H9 (cell line): ENCODE results near the gene SPTLC1. TPM values are rescaled to one million over a fixed set of nuclear protein-coding genes. Genes with fewer than 3 reads are reported as not detected.

Experiments
- DNase-seq: peaks from one replicate; pipeline ENCODE4 v3.0.0-alpha.2; 2017
- H2AFZ ChIP-seq: one replicate; pipeline ENCODE4 v1.6.1; 2013; ENCODE audit warnings: mild to moderate bottlenecking, low read length, control low read depth, moderate library complexity
- H2AK5ac ChIP-seq: 2 replicates; pipeline ENCODE4 v1.6.1; 2013; ENCODE audit warnings: low read length, control low read depth, mixed read lengths; ENCODE audit not compliant: insufficient read length
- H2BK120ac ChIP-seq: one replicate; pipeline ENCODE4 v1.6.1; 2013; ENCODE audit warnings: low read depth, mild to moderate bottlenecking, low read length, control low read depth, inconsistent platforms; ENCODE audit not compliant: poor library complexity, severe bottlenecking
- H2BK12ac ChIP-seq: 2 replicates; pipeline ENCODE4 v1.6.1; 2013; ENCODE audit warnings: low read length, control low read depth, mixed read lengths, low read depth; ENCODE audit not compliant: insufficient read length
- H2BK15ac ChIP-seq: 2 replicates; pipeline ENCODE4 v1.6.1; 2013; ENCODE audit warnings: low read depth, low read length, control low read depth
- H2BK20ac ChIP-seq: one replicate; pipeline ENCODE4 v1.6.1; 2013; ENCODE audit warnings: low read depth, mild to moderate bottlenecking, low read length, control low read depth, inconsistent platforms; ENCODE audit not compliant: poor library complexity, severe bottlenecking
- H2BK5ac ChIP-seq: 2 replicates; pipeline ENCODE4 v1.6.1; 2013; ENCODE audit warnings: low read length, control low read depth, mixed read lengths; ENCODE audit not compliant: insufficient read length
- H3K14ac ChIP-seq: 2 replicates; pipeline ENCODE4 v1.6.1; 2013; ENCODE audit warnings: low read length, control low read depth; ENCODE audit not compliant: insufficient read depth
- H3K18ac ChIP-seq: 2 replicates; pipeline ENCODE4 v1.6.1; 2013; ENCODE audit warnings: low read depth, mild to moderate bottlenecking, mixed read lengths, low read length, control low read depth; ENCODE audit not compliant: insufficient read length
- H3K23ac ChIP-seq: 2 replicates; pipeline ENCODE4 v1.6.1; 2013; ENCODE audit warnings: low read length, control low read depth, mixed read lengths, low read depth; ENCODE audit not compliant: insufficient read length
- H3K23me2 ChIP-seq: 2 replicates; pipeline ENCODE4 v1.6.1; 2013; ENCODE audit warnings: low read depth, mild to moderate bottlenecking, mixed read lengths, low read length, control low read depth; ENCODE audit not compliant: insufficient read length, poor library complexity, severe bottlenecking
- H3K27ac ChIP-seq: 2 replicates; pipeline ENCODE4 v1.5.1; 2013; ENCODE audit warnings: low read length, control low read depth, mixed read lengths, low read depth; ENCODE audit not compliant: insufficient read length
- H3K27me3 ChIP-seq: 2 replicates; pipeline ENCODE4 v1.6.1; 2013; ENCODE audit warnings: low read length, control low read depth, inconsistent platforms; ENCODE audit not compliant: insufficient read depth
- H3K4ac ChIP-seq: 2 replicates; pipeline ENCODE4 v1.6.1; 2013; ENCODE audit warnings: low read depth, mild to moderate bottlenecking, control low read depth, inconsistent platforms, low read length, moderate library complexity
- H3K4me1 ChIP-seq: 2 replicates; pipeline ENCODE4 v1.6.1; 2013; ENCODE audit warnings: low read length, control low read depth, inconsistent platforms; ENCODE audit not compliant: insufficient read depth
- H3K4me2 ChIP-seq: 2 replicates; pipeline ENCODE4 v1.6.1; 2013; ENCODE audit warnings: low read length, control low read depth, mixed read lengths; ENCODE audit not compliant: insufficient read length, insufficient read depth
- H3K56ac ChIP-seq: 2 replicates; pipeline ENCODE4 v1.6.1; 2013; ENCODE audit warnings: low read depth, mild to moderate bottlenecking, mixed read lengths, low read length, control low read depth; ENCODE audit not compliant: insufficient read length
- H3K79me1 ChIP-seq: 2 replicates; pipeline ENCODE4 v1.6.1; 2013; ENCODE audit warnings: low read depth, mild to moderate bottlenecking, moderate library complexity, low read length, control low read depth, inconsistent platforms; ENCODE audit not compliant: insufficient read depth, poor library complexity, severe bottlenecking
- H3K79me2 ChIP-seq: 2 replicates; pipeline ENCODE4 v1.6.1; 2013; ENCODE audit warnings: low read length, control low read depth, inconsistent platforms; ENCODE audit not compliant: insufficient read depth
- H3K9ac ChIP-seq: 2 replicates; pipeline ENCODE4 v1.6.1; 2013; ENCODE audit warnings: low read length, control low read depth, mixed read lengths; ENCODE audit not compliant: insufficient read length; ENCODE audit errors: extremely low read depth
- H3K9me3 ChIP-seq: one replicate; pipeline ENCODE4 v1.6.1; 2013; ENCODE audit warnings: low read depth, low read length, inconsistent platforms; ENCODE audit not compliant: control insufficient read depth
- H3T11ph ChIP-seq: one replicate; pipeline ENCODE4 v1.6.1; 2013; ENCODE audit warnings: mild to moderate bottlenecking, low read length, control low read depth, inconsistent platforms
- H4K20me1 ChIP-seq: one replicate; pipeline ENCODE4 v1.6.1; 2013; ENCODE audit not compliant: control insufficient read depth, insufficient read length, insufficient read depth
- H4K5ac ChIP-seq: 2 replicates; pipeline ENCODE4 v1.6.1; 2013; ENCODE audit warnings: low read depth, mild to moderate bottlenecking, mixed read lengths, low read length, control low read depth; ENCODE audit not compliant: insufficient read length
- H4K8ac ChIP-seq: replicated peaks from 2 replicates; pipeline ENCODE4 v1.6.1; 2013; ENCODE audit warnings: low read length, control low read depth, mixed read lengths, low read depth; ENCODE audit not compliant: insufficient read length
- H4K91ac ChIP-seq: 2 replicates; pipeline ENCODE4 v1.6.1; 2013; ENCODE audit warnings: low read depth, mild to moderate bottlenecking, moderate library complexity, mixed read lengths, low read length, control low read depth; ENCODE audit not compliant: insufficient read length
- H3K27ac Mint-ChIP-seq, 3 experiments: 2 replicates in 2 of 3; 3 replicates in 1 of 3; pipeline ENCODE4 v1.8.0; 2020 to 2021; ENCODE audit warnings: mixed read lengths in 3 of 3, mild to moderate bottlenecking in 1 of 3, moderate library complexity in 1 of 3
- H3K27me3 Mint-ChIP-seq: 2 replicates; pipeline ENCODE4 v1.8.0; 2021; ENCODE audit warnings: low read depth, mild to moderate bottlenecking, moderate library complexity, mixed read lengths
- H3K36me3 Mint-ChIP-seq, 3 experiments: 2 replicates in 2 of 3; 3 replicates in 1 of 3; pipeline ENCODE4 v1.8.0; 2020 to 2021; ENCODE audit warnings: low read depth in 3 of 3, mixed read lengths in 3 of 3; ENCODE audit not compliant: insufficient read depth in 1 of 3
- H3K4me1 Mint-ChIP-seq, 2 experiments: 2 replicates each; pipeline ENCODE4 v1.8.0; 2020; ENCODE audit warnings: mixed read lengths in 2 of 2
- H3K4me3 Mint-ChIP-seq, 2 experiments: 2 replicates in 1 of 2; 3 replicates in 1 of 2; pipeline ENCODE4 v1.8.0; 2020 to 2021; ENCODE audit warnings: mild to moderate bottlenecking in 2 of 2, mixed read lengths in 2 of 2, moderate library complexity in 1 of 2
- H3K9me3 Mint-ChIP-seq, 2 experiments: 2 replicates in 1 of 2; 3 replicates in 1 of 2; pipeline ENCODE4 v1.8.0; 2020; ENCODE audit warnings: mild to moderate bottlenecking in 2 of 2, mixed read lengths in 2 of 2, moderate library complexity in 1 of 2
- CTCF ChIP-seq: fragments of 200-600 bp; sonication (generic); conservative IDR thresholded peaks from 3 replicates; pipeline ENCODE4 v1.8.0; 2021; ENCODE audit warnings: antibody characterized with exemption, mild to moderate bottlenecking
- WGBS: extraction: QIAGEN DNeasy Blood & Tissue Kit; methylation state at CpG from one replicate; pipeline ENCODE4 v1.1.7; 2013; ENCODE audit warnings: missing lambda C conversion rate, low lambda C conversion rate, mixed read lengths; ENCODE audit not compliant: insufficient read length; ENCODE audit errors: extremely low coverage; 5-methylcytosine and 5-hydroxymethylcytosine counted together
- total RNA-seq: library from RNA; stranded (reverse); gene quantifications from 2 replicates; pipeline ENCODE4 v1.2.1, GENCODE V29; 2021

Gene SPTLC1
- total RNA-seq, 1 experiment from 2014 or later: 73.5 TPM

GRCh38 chr9:91994422-91994821 lies 120.8 kb downstream of the SPTLC1 start:
- H3K23me2 ChIP-seq: no peaks in the 10 kb centered on the region
- H2BK15ac ChIP-seq: no peak overlapping the region
- H2BK12ac ChIP-seq: no peak overlapping the region
- H3K4me3 Mint-ChIP-seq: no peak overlapping the region
- no peak overlapping the region for H3K4ac ChIP-seq
- no peak overlapping the region for H3K4me2 ChIP-seq
- H3K27ac ChIP-seq: no peak overlapping the region
- WGBS: no CpG with 5 or more reads among the region's 4 CpGs
- H3K79me2 ChIP-seq: no peaks in the 10 kb centered on the region
- no peak overlapping the region for H3K18ac ChIP-seq
- no peak overlapping the region for H2BK20ac ChIP-seq
- H2BK5ac ChIP-seq: no peak overlapping the region
- no peaks in the 10 kb centered on the region for H3K9me3 Mint-ChIP-seq
- no peaks in the 10 kb centered on the region for H4K20me1 ChIP-seq
- H3K14ac ChIP-seq: no peak overlapping the region
- H3T11ph ChIP-seq: no peak overlapping the region
- no peaks in the 10 kb centered on the region for H3K79me1 ChIP-seq
- H2AFZ ChIP-seq: no peak overlapping the region
- H2BK120ac ChIP-seq: no peak overlapping the region
- H3K27ac Mint-ChIP-seq: no peak overlapping the region
- no peaks in the 10 kb centered on the region for H3K9me3 ChIP-seq
- no peak overlapping the region for H3K23ac ChIP-seq
- H3K9ac ChIP-seq: no peak overlapping the region
- H3K4me1 Mint-ChIP-seq: no peaks in the 10 kb centered on the region
- H3K36me3 Mint-ChIP-seq: no peaks in the 10 kb centered on the region
- no peaks in the 10 kb centered on the region for H3K4me1 ChIP-seq
- no peak overlapping the region for H2AK5ac ChIP-seq
- H3K56ac ChIP-seq: no peak overlapping the region
- no peak for DNase-seq
- H3K27me3 ChIP-seq: no peaks in the 10 kb centered on the region
- no peak overlapping the region for H4K91ac ChIP-seq
- H3K27me3 Mint-ChIP-seq: peaks cover under 1% of the 10 kb centered on the region; the same call in 1 of the 2 replicates
- TF ChIP-seq CTCF: no peak
- no peak overlapping the region for H4K8ac ChIP-seq
- no peak overlapping the region for H4K5ac ChIP-seq
